ENCODE measurements around the gene EVX1. TPM values are rescaled to one million over a fixed set of nuclear protein-coding genes. Genes with fewer than 3 reads are reported as not detected.

The EVX1 gene
- total RNA-seq, 1 donor from 2014 or later, result not detected

DNA sequence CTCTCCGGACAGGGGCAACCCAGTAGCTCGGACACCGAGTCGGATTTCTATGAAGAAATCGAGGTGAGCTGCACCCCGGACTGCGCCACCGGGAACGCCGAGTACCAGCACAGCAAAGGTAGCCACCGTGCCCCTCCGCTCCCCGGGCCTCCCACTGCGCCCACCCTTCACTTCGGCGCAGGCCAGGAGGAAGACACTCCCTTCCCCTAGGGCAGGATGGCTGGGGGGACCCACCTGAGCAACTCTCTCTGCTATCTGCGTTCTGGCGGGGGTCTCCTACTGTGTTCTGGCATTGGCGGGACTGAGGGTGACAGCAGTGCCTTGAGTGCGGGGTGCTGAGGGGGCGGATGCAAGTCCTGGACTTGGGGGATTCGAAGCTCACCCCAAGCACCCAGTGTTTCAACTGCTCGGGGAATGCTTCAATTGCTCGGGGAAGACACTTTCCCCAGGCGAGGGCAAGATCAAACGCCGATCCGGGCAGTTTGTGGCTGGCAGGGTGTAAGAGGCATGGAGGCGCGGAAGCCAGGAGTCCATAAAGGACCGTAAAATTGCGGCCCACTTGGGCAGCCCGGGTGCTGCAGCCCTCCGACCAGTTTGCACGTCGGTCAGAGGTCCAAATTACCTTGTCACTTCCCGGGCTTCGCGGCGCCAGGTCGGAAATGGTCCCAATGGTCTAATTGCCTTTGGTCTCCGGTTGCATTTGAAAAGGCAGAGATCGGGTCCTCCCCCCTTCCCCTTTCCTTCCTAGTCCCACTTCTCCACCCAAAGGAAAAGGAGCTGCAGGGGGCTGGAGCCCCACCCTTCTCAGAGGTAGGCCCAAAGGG lies 950 bp downstream of the EVX1 start:
- Mint-ChIP-seq H3K36me3 (ENCODE audit: low read depth) (no peaks in the 10 kb centered on the region), H3K27me3 (ENCODE audit: insufficient read depth) (peaks cover 84% of the 10 kb centered on the region), H3K9me3 (no peaks in the 10 kb centered on the region), H3K4me3 (no peak overlapping the region), H3K27ac (peak overlapping the region; percentile 68), H3K4me1 (ENCODE audit: low read depth) (no peaks in the 10 kb centered on the region)
- intact Hi-C loops (cut with micrococcal nuclease), result loop anchor here (5.0 kb wide), 3 partner anchors 56 to 386 kb away; partner anchors contain the start of genes HOXA1 and HOXA11
- DNase-seq (ENCODE audit: low spot score), result no peak

DNA sequence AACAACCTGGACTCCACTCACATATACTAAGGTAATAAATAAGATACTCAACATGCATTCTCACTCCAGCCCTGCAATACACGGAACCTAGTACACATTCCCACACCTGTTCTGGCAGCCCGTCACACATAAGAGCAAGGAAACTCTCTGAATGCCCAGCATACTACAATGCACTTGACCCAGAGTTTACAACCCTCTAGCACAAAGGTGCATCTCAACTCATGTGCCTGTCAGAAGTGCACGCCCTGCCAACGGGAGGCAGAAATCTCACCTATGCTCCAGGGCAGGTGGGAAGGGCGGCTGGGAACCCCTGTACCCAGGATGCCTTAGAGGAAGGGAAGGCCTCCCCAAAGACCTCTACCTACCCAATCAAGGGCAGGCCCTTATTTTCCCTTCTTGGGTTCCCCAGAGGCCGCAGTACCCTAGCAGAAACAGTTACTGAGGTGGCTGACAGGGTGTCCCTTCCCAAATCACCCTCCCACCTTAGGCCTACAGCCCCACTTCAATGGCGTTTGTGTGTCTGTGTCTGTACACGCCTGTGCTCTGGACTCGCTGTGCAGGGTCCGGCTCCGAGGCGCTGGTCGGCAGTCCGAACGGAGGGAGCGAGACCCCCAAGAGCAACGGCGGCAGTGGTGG lies 2.0 kb downstream of the EVX1 start:
- no peak for DNase-seq (ENCODE audit: low spot score)
- Mint-ChIP-seq H3K4me1 (ENCODE audit: low read depth) (no peaks in the 10 kb centered on the region), H3K27me3 (ENCODE audit: insufficient read depth) (peaks cover 86% of the 10 kb centered on the region), H3K9me3 (no peaks in the 10 kb centered on the region), H3K4me3 (no peak overlapping the region), H3K36me3 (ENCODE audit: low read depth) (no peaks in the 10 kb centered on the region), H3K27ac (peak overlapping the region; percentile 87)
- intact Hi-C loops (cut with micrococcal nuclease), result loop anchor here (5.0 kb wide), 3 partner anchors 57 to 387 kb away; partner anchors contain the start of genes HOXA1 and HOXA11

GRCh38 chr7:27245124-27245797 lies 2.7 kb downstream of the EVX1 start:
- Mint-ChIP-seq H3K36me3 (ENCODE audit: low read depth) (no peaks in the 10 kb centered on the region), H3K27me3 (ENCODE audit: insufficient read depth) (peaks cover 87% of the 10 kb centered on the region), H3K27ac (peak overlapping the region; percentile 87), H3K4me1 (ENCODE audit: low read depth) (no peaks in the 10 kb centered on the region), H3K4me3 (no peak overlapping the region), H3K9me3 (no peaks in the 10 kb centered on the region)
- no peak for DNase-seq (ENCODE audit: low spot score)
- intact Hi-C loops (cut with micrococcal nuclease), result no loop called here

GRCh38 chr7:27245798-27246691 lies 3.4 kb downstream of the EVX1 start:
- Mint-ChIP-seq H3K36me3 (ENCODE audit: low read depth) (no peaks in the 10 kb centered on the region), H3K27me3 (ENCODE audit: insufficient read depth) (peaks cover 87% of the 10 kb centered on the region), H3K4me1 (ENCODE audit: low read depth) (no peaks in the 10 kb centered on the region), H3K4me3 (no peak overlapping the region), H3K27ac (no peak overlapping the region), H3K9me3 (no peaks in the 10 kb centered on the region)
- DNase-seq (ENCODE audit: low spot score), result no peak
- intact Hi-C loops (cut with micrococcal nuclease), result no loop called here

- Mint-ChIP-seq H3K9me3 (no peaks in the 10 kb centered on the region), H3K27me3 (ENCODE audit: insufficient read depth) (peaks cover 81% of the 10 kb centered on the region), H3K4me3 (no peak overlapping the region), H3K27ac (no peak overlapping the region), H3K36me3 (ENCODE audit: low read depth) (no peaks in the 10 kb centered on the region), H3K4me1 (ENCODE audit: low read depth) (no peaks in the 10 kb centered on the region)
- DNase-seq (ENCODE audit: low spot score), result no peak
- intact Hi-C loops (cut with micrococcal nuclease), result no loop called here
Measured at GRCh38 chr7:27247000-27247399, 4.4 kb downstream of the EVX1 start.

GRCh38 chr7:27247452-27248426 lies 5.1 kb downstream of the EVX1 start:
- Mint-ChIP-seq H3K4me1 (ENCODE audit: low read depth) (no peaks in the 10 kb centered on the region), H3K9me3 (no peaks in the 10 kb centered on the region), H3K36me3 (ENCODE audit: low read depth) (no peaks in the 10 kb centered on the region), H3K27ac (no peak overlapping the region), H3K27me3 (ENCODE audit: insufficient read depth) (peaks cover 82% of the 10 kb centered on the region), H3K4me3 (no peak overlapping the region)
- intact Hi-C loops (cut with micrococcal nuclease), result no loop called here
- no peak for DNase-seq (ENCODE audit: low spot score)

DNA sequence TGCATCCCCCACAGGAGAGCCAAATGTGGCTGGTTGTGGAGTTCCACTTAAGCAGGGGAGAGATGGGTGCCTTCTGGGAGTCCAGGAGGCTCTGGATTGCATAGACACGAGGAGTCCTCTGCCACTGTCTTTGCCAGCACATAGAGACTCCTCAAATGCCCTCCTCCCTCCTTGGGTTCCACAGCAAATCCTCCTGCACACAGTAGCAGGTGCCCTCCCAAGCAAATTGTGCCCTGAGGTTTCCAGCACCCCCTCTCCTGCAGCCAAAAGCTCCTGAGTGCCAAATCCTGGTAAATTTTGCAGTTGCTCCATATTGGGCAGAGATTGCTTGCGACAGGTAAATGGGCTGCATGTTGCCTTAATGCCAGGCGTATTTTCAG lies 5.8 kb downstream of the EVX1 start:
- Mint-ChIP-seq H3K4me3 (no peak overlapping the region), H3K4me1 (ENCODE audit: low read depth) (no peaks in the 10 kb centered on the region), H3K27me3 (ENCODE audit: insufficient read depth) (peaks cover 86% of the 10 kb centered on the region), H3K36me3 (ENCODE audit: low read depth) (no peaks in the 10 kb centered on the region), H3K27ac (no peak overlapping the region), H3K9me3 (no peaks in the 10 kb centered on the region)
- DNase-seq (ENCODE audit: low spot score), result no peak
- intact Hi-C loops (cut with micrococcal nuclease), result no loop called here

DNA sequence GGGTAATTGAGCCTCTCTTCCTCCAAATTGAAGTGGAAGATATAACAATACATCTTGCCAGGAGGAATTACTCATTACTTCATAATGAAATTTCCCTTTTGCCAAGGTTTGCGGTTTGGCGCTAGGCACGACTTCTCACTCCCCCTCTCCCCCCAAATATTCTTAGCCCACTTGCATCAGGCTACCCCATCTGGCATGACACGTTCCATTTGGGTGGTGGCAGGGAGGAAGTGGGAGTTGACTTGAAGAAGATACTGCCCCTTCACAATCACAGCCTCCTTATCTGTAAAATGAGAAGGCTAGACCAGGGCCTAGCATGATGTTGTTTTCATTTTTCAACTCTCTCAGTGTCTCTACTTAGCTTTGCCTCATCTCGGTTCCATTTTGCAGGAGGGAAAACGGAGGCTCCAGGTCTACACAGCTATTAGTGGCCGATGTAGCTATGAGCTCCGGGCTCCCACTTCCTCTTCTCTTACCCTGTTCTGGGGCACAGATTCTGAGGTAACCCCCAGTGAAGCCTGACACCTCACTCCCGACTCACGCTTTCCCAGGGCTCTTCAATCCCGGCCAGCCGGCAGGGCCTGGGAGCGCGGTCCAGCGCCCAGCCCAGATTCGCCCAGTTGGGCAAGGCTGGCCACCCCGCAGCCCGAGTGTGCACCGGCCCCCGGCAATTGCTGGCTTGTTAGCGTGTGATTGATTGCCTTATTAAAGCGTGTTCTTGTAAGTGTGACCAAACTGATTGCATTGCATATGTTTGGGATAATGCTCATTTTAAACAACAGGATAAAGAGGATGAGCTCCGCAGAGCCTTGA lies 6.5 kb downstream of the EVX1 start:
- Mint-ChIP-seq H3K27ac (no peak overlapping the region), H3K4me3 (no peak overlapping the region), H3K9me3 (no peaks in the 10 kb centered on the region), H3K4me1 (ENCODE audit: low read depth) (no peaks in the 10 kb centered on the region), H3K27me3 (ENCODE audit: insufficient read depth) (peaks cover 86% of the 10 kb centered on the region), H3K36me3 (ENCODE audit: low read depth) (no peaks in the 10 kb centered on the region)
- no peak for DNase-seq (ENCODE audit: low spot score)
- intact Hi-C loops (cut with micrococcal nuclease), result no loop called here

DNA sequence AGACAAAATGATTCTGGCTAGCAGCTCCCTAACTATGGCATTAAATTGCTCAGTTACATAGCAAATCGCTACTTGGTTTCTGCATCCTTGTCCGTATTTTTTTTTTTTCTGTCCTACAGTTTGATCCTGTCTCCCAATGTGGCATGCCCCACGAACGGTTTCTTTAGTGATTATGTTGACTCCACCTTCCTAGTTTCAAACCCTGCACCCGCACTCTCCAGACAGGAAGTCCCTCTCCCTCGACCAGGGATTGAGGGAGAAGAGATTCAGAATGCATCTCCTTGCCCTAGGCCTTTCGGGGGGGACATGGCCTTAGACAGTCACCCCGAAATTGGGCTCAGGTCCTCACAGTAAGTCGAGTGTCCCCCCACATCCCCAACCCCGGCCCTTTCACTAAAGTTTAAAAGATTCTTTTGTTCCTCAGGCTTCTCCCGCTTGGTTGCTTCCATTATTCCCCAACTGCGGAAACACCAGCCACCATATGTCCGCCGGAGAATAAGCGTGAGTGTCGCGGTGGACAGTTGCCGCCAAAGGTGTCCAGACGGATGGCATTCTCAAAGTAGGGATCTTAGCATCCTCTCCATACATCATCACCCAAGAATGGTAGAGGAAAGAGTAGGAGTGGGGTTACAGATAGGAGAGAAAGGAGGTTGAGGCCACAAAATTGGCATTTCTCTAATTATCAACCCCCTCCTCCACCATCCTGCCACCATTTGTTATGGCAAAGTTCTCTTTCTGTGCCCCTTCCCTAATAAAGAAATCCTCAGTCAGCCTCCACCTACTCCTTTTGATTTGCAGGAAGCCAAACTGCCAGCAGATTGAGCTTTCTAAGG lies 7.3 kb downstream of the EVX1 start:
- Mint-ChIP-seq H3K4me3 (no peak overlapping the region), H3K27me3 (ENCODE audit: insufficient read depth) (peaks cover 86% of the 10 kb centered on the region), H3K4me1 (ENCODE audit: low read depth) (no peaks in the 10 kb centered on the region), H3K36me3 (ENCODE audit: low read depth) (no peaks in the 10 kb centered on the region), H3K9me3 (no peaks in the 10 kb centered on the region), H3K27ac (no peak overlapping the region)
- intact Hi-C loops (cut with micrococcal nuclease), result loop anchor here (2.0 kb wide), 2 partner anchors 49 to 1395 kb away; partner anchors contain the start of gene HOXA13
- no peak for DNase-seq (ENCODE audit: low spot score)

- DNase-seq (ENCODE audit: low spot score), result no peak
- H3K9me3 Mint-ChIP-seq, result no peaks in the 10 kb centered on the region
- no peaks in the 10 kb centered on the region for H3K36me3 Mint-ChIP-seq (ENCODE audit: low read depth)
- intact Hi-C loops (cut with micrococcal nuclease), result loop anchor here (2.0 kb wide), 2 partner anchors 50 to 1396 kb away; partner anchors contain the start of gene HOXA13
- no peaks in the 10 kb centered on the region for H3K4me1 Mint-ChIP-seq (ENCODE audit: low read depth)
- no peak overlapping the region for H3K27ac Mint-ChIP-seq
- H3K27me3 Mint-ChIP-seq (ENCODE audit: insufficient read depth), result peaks cover 85% of the 10 kb centered on the region
- H3K4me3 Mint-ChIP-seq, result no peak overlapping the region
Measured at GRCh38 chr7:27250557-27251070, 8.0 kb downstream of the EVX1 start.

Measured in activated T-helper 1 cell treated with anti-CD3 and anti-CD28 coated beads, Interleukin-12 subunit alpha, Interleukin-12 subunit beta, Interleukin-2, Interleukin-4 antibody, amounts not matched to agents 30 ng/mL and 10 ng/mL and 1 ng/mL, durations not matched to agents 14 hours and 24 hours and 36 hours (primary cell).